HCT116 (cell line): ENCODE measurements around the gene TMEM214. TPM values are rescaled to one million over a fixed set of nuclear protein-coding genes. Genes with fewer than 3 reads are reported as not detected.

Source experiments
- ATAC-seq: fragments of 200-7000 bp; cut with Tn5 transposase; 2 replicates; pipeline ENCODE4 v1.9.1; 2020; ENCODE audit warnings: mild to moderate bottlenecking, moderate library complexity
- BruUV-seq: library from RNA; stranded (reverse); fragments of 400-500 nt; replicated peaks from 2 replicates; lab custom pipeline; 2021; lab: Mats Ljungman, UMichigan
- CTCF ChIA-PET: fragments of 300-600 bp; sonication (Branson Sonifier 250); formaldehyde crosslinking; loops from one replicate; lab custom pipeline; 2021; ENCODE audit warnings: antibody characterized with exemption; lab: Charles Lee
- POLR2A ChIA-PET: fragments of 300-600, 350-600 bp; sonication (Branson Sonifier 250); formaldehyde crosslinking; loops from one replicate; lab custom pipeline; 2021; ENCODE audit warnings: antibody characterized with exemption; lab: Charles Lee
- RAD21 ChIA-PET, 2 experiments: fragments of 300-600 bp; sonication (Branson Sonifier 250); formaldehyde crosslinking; loops; one replicate each; lab custom pipeline; 2023; ENCODE audit warnings: low total read pairs in 2 of 2; ENCODE audit not compliant: uncharacterized antibody in 2 of 2, unreplicated experiment in 2 of 2, low non-redundant PET in 1 of 2; lab: Charles Lee
- DNase-seq: peaks from one replicate; pipeline ENCODE4 v3.0.0-alpha.2; 2010; ENCODE audit warnings: low read depth, low spot score
- H2AFZ ChIP-seq: fragments of 200-600 bp; shearing (Covaris generic), sonication (generic); 2 replicates; pipeline ENCODE4 v1.6.1; 2017; ENCODE audit warnings: low read depth, mixed run types, mixed read lengths, antibody characterized with exemption, low read length; ENCODE audit not compliant: poor library complexity, severe bottlenecking
- H3K27ac ChIP-seq: 2 replicates; pipeline ENCODE4 v1.5.1; 2012; ENCODE audit warnings: low read depth, low read length
- H3K27me3 ChIP-seq: fragments of 200-600 bp; sonication (generic); 2 replicates; pipeline ENCODE4 v1.6.1; 2016; ENCODE audit warnings: mixed run types, low read length, mixed read lengths; ENCODE audit not compliant: insufficient read depth
- H3K36me3 ChIP-seq, 2 experiments: fragments of 200-500 bp in 1 of 2; fragments of 200-600 bp in 1 of 2; sonication (Bioruptor generic) in 1 of 2; sonication (generic) in 1 of 2; 2 replicates each; pipeline versions ENCODE4 v1.5.1 to v1.6.1; 2014 to 2016; ENCODE audit warnings: low read length in 2 of 2, inconsistent platforms in 1 of 2, mixed read lengths in 1 of 2, mixed run types in 1 of 2; ENCODE audit not compliant: insufficient read depth in 2 of 2, control insufficient read depth in 1 of 2
- H3K4me1 ChIP-seq, 2 experiments: fragments of 200-600 bp in 1 of 2; sonication (generic) in 1 of 2; 2 replicates each; pipeline versions ENCODE4 v1.5.1 to v1.6.1; 2012 to 2017; ENCODE audit warnings: low read length in 2 of 2, inconsistent platforms in 1 of 2, mild to moderate bottlenecking in 1 of 2, mixed read lengths in 1 of 2, mixed run types in 1 of 2, moderate library complexity in 1 of 2; ENCODE audit not compliant: insufficient read depth in 2 of 2, control insufficient read depth in 1 of 2
- H3K4me2 ChIP-seq: fragments of 200-600 bp; sonication (generic); 2 replicates; pipeline ENCODE4 v1.6.1; 2017; ENCODE audit warnings: mixed run types, low read length, mixed read lengths
- H3K4me3 ChIP-seq, 2 experiments: fragments of 200-600 bp in 1 of 2; sonication (generic) in 1 of 2; replicated peaks in 1 of 2; 2 replicates each; pipeline ENCODE4 v1.5.1; 2011 to 2016; ENCODE audit warnings: low read length in 2 of 2, control low read depth in 1 of 2, low read depth in 1 of 2, mild to moderate bottlenecking in 1 of 2, mixed read lengths in 1 of 2, mixed run types in 1 of 2
- H3K79me2 ChIP-seq: fragments of 200-600 bp; sonication (generic); 2 replicates; pipeline ENCODE4 v1.6.1; 2017; ENCODE audit warnings: mild to moderate bottlenecking, mixed run types, low read length, moderate library complexity, mixed read lengths; ENCODE audit not compliant: insufficient read depth
- H3K9ac ChIP-seq: fragments of 200-600 bp; sonication (generic); 2 replicates; pipeline ENCODE4 v1.6.1; 2016; ENCODE audit warnings: low read length, mixed read lengths
- H3K9me2 ChIP-seq: fragments of 200-600 bp; sonication (generic), shearing (Covaris generic); 2 replicates; pipeline ENCODE4 v1.6.1; 2017; ENCODE audit warnings: mixed run types, mild to moderate bottlenecking, moderate library complexity; ENCODE audit not compliant: insufficient read depth
- H3K9me3 ChIP-seq, 2 experiments: fragments of 200-500 bp in 1 of 2; fragments of 200-600 bp in 1 of 2; sonication (Bioruptor generic) in 1 of 2; sonication (generic) in 1 of 2; 2 replicates each; pipeline ENCODE4 v1.6.1; 2014 to 2017; ENCODE audit warnings: low read length in 2 of 2, mixed read lengths in 2 of 2, inconsistent platforms in 1 of 2, low read depth in 1 of 2, mild to moderate bottlenecking in 1 of 2, mixed run types in 1 of 2, moderate library complexity in 1 of 2; ENCODE audit not compliant: control insufficient read depth in 1 of 2, insufficient read depth in 1 of 2
- H4K20me1 ChIP-seq: fragments of 200-600 bp; sonication (generic), shearing (Covaris generic); 2 replicates; pipeline ENCODE4 v1.6.1; 2017; ENCODE audit warnings: mixed run types, mild to moderate bottlenecking, moderate library complexity; ENCODE audit not compliant: insufficient read depth
- CEBPB ChIP-seq: IDR thresholded peaks from 2 replicates; pipeline ENCODE4 v1.6.1; 2012; ENCODE audit warnings: low read depth
- CTCF ChIP-seq, 3 experiments: fragments of 200-600 bp in 1 of 3; sonication (generic) in 1 of 3; IDR thresholded peaks in 2 of 3; conservative IDR thresholded peaks in 1 of 3; 2 replicates each; pipeline ENCODE4 v1.5.1; 2012 to 2017; ENCODE audit warnings: low read depth in 2 of 3, low read length in 2 of 3, antibody characterized with exemption in 1 of 3, borderline replicate concordance in 1 of 3, control low read depth in 1 of 3, mild to moderate bottlenecking in 1 of 3, mixed read lengths in 1 of 3, mixed run types in 1 of 3, moderate library complexity in 1 of 3; ENCODE audit not compliant: insufficient read depth in 1 of 3
- EGR1 ChIP-seq: IDR thresholded peaks from 2 replicates; pipeline ENCODE4 v1.6.1; 2012; ENCODE audit warnings: low read depth
- ELF1 ChIP-seq: IDR thresholded peaks from 2 replicates; pipeline ENCODE4 v1.6.1; 2012; ENCODE audit warnings: low read depth, borderline replicate concordance
- MAX ChIP-seq: IDR thresholded peaks from 2 replicates; pipeline ENCODE4 v1.6.1; 2012
- POLR2A ChIP-seq: IDR thresholded peaks from 2 replicates; pipeline ENCODE4 v1.7.0; 2011; ENCODE audit warnings: borderline replicate concordance; ENCODE audit not compliant: insufficient read depth, insufficient read length; ENCODE audit errors: extremely low read depth
- SRF ChIP-seq: IDR thresholded peaks from 2 replicates; pipeline ENCODE4 v1.6.1; 2012; ENCODE audit warnings: low read depth
- TCF7L2 ChIP-seq: IDR thresholded peaks from 2 replicates; pipeline ENCODE4 v1.7.0; 2011; ENCODE audit warnings: borderline replicate concordance, inconsistent platforms; ENCODE audit not compliant: insufficient read depth, insufficient read length; ENCODE audit errors: extremely low read depth
- ZBTB33 ChIP-seq: IDR thresholded peaks from 2 replicates; pipeline ENCODE4 v1.6.1; 2011; ENCODE audit warnings: mild to moderate bottlenecking, low read length, moderate library complexity; ENCODE audit not compliant: insufficient replicate concordance; ENCODE audit errors: extremely low read depth
- ZFX ChIP-seq: fragments of 450-650 bp; IDR thresholded peaks from 2 replicates; pipeline ENCODE4 v1.6.1; 2017
- ZNF274 ChIP-seq: fragments of 200-500 bp; sonication (Bioruptor generic); IDR thresholded peaks from 2 replicates; pipeline ENCODE4 v1.6.1; 2014; ENCODE audit warnings: mild to moderate bottlenecking, low read depth, low read length, inconsistent platforms
- intact Hi-C: fragments of 100-400 bp; cut with micrococcal nuclease; formaldehyde crosslinking; loops from 2 replicates; pipeline ENCODE4 v1.10.0; 2022
- total RNA-seq: library from RNA; stranded (reverse); gene quantifications from one replicate; pipeline ENCODE4 v1.2.1, GENCODE V29; 2021; ENCODE audit not compliant: unreplicated experiment

Gene TMEM214
- total RNA-seq, 1 experiment from 2014 or later: 69.8 TPM

GRCh38 chr2:27010139-27010538 is 22.6 kb upstream of the TMEM214 start (continued):
- TF ChIP-seq ZBTB33 (no peak), ZFX (no peak), POLR2A (no peak), ZNF274 (no peak), CTCF (IDR thresholded peaks at IDR 0.05 in 2 of 3, conservative IDR thresholded peaks at IDR 0.05 in 1 of 3; ENCODE audit: borderline replicate concordance in 1 of 3, insufficient read depth in 1 of 3, low read depth in 2 of 3, low read length in 2 of 3) (no peak), SRF (no peak), CEBPB (no peak), ELF1 (no peak), MAX (no peak)

- H3K27ac ChIP-seq: no peak overlapping the region
- no peak overlapping the region for H3K4me3 ChIP-seq
- intact Hi-C loops: no loop called here
- no peaks in the 10 kb centered on the region for H3K27me3 ChIP-seq
- no peaks in the 10 kb centered on the region for H3K79me2 ChIP-seq
- H3K4me1 ChIP-seq: peaks cover 26 to 57% of the 10 kb centered on the region in 2 experiments
- H3K9me3 ChIP-seq: no peaks in the 10 kb centered on the region
- H4K20me1 ChIP-seq: no peaks in the 10 kb centered on the region
- no peak for ATAC-seq
- no peaks in the 10 kb centered on the region for H3K9me2 ChIP-seq
- TF ChIP-seq EGR1 (no peak), TCF7L2 (no peak), ZNF274 (no peak), CTCF (IDR thresholded peaks at IDR 0.05 in 2 of 3, conservative IDR thresholded peaks at IDR 0.05 in 1 of 3; ENCODE audit: borderline replicate concordance in 1 of 3, insufficient read depth in 1 of 3, low read depth in 2 of 3, low read length in 2 of 3) (no peak)
- RAD21 ChIA-PET: no interaction called here
- H3K9ac ChIP-seq: no peak overlapping the region
- POLR2A ChIA-PET: no interaction called here
- no peak overlapping the region for H3K4me2 ChIP-seq
- CTCF ChIA-PET: interaction anchor here (2.1 kb wide), 1 partner anchor 52 kb away, joined by 13 read pairs; no protein-coding TSS in a partner anchor
- no peaks in the 10 kb centered on the region for H3K36me3 ChIP-seq
- no peak overlapping the region for H2AFZ ChIP-seq
- BruUV-seq: no TSS peak
- DNase-seq: no peak
These were observed 19.0 kb upstream of the TMEM214 start for GRCh38 chr2:27013738-27014137.
